ENCODE results near the gene C16orf87. TPM values are rescaled to one million over a fixed set of nuclear protein-coding genes. Genes with fewer than 3 reads are reported as not detected.

The C16orf87 gene
- polyA plus RNA-seq, 4 donors = 5.7 to 30.1 (median 11.7) TPM

DNA sequence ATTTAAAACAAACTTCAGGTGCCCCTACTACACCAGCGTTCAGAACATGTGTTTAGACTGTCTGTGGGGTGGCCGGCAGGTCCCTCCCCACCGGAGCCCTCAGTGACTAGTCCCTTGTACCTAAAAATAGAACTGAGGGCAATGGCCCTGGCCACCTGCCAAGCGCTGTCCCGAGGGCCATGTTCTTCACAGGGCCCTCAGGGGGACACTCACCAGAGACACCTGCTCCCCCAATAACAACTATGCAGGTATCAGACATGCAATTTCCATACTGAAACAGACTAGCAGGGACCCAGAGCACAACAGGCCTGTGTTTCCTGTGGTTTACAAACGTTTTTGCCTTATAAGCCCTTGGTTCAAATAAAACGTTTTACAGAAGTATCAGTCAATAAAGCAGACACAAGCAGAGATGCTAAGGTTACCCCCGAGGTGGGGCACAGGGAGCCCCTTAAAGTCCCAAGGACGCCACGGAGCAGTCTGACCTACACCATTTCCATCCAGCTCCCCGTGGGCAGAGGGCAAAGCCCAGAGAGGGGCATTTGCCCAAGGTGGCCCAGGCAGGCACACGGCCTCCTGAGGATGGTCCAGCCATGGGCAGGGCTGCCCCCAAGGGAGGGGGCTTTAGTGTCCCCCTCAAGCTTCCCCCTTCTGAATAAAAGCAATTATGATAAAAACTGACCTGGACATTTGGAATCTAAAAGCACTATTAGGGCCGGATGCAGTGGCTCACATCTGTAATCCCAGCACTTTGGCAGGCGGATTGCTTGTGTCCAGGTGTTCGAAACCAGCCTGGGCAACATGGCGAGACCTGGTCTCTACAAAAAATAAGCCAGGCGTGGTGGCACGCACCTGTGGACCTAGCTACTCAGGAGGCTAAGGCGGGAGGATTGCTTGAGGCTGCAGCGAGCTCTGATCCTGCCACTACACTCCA lies 81.9 kb downstream of the C16orf87 start:
- no peak for FAIRE-seq

DNA sequence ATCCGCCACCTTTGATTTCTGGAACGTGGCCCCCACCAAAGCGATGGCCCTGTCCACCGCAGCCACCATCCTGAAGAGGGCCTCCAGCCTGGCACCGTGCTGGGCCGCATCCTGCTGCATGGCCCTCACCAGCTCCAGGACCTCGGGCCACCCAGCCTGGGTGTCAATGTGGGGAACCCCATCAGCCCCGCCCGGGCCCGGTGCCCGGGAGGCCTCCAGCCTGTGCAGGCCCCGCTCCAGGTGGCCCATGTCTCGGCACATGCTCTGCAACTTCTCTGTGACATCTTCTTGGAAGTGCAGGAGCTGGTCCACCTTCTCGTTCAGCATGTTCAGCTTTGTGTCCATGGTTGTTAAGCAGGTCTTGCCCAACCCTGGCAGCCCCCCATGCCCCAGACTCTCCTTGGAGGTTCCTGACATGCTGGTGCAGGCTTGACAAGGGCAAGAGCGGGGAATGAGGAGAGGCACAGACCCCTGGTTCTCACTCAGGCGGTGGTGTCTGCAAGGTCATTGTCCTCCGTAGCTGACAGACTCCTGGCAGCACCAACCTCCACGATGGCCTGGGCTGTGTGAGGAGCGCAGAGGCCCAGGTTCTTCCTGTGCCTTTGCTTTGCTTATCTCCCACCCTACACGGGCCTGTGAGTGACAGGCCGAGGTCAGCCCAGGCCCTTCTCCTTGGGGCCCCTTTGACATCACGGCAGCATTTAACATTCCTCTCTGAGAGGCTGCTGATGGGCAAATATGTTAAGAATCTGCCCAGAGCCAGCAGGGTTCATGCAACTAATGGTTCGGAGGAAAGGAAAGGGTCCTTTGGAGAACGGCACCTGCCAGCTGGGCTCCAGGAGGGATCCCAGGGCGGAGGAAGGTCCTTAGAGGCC lies 83.0 kb downstream of the C16orf87 start, which contains the start of gene MYLK3:
Gene MYLK3, minus strand, starts transcription at position 568 of the 875 bp plus-strand sequence. Its CDS starts 151 bp downstream, at position 417.
- DNase-seq (no peak), FAIRE-seq (no peak)
- WGBS, 3 donors = 77 to 81% (median 79%) methylated on average over 24 to 25 of the region's 25 CpGs
- H3K36me3 ChIP-seq (ENCODE audit: control insufficient read depth in 3 of 3, insufficient read depth in 2 of 3, low read depth in 1 of 3, low read length in 3 of 3) = no peaks in the 10 kb centered on the region
- no peaks in the 10 kb centered on the region for H3K9me3 ChIP-seq (ENCODE audit: control insufficient read depth in 2 of 2, insufficient read depth in 1 of 2, low read depth in 1 of 2, low read length in 1 of 2)
- H3K27me3 ChIP-seq (ENCODE audit: control insufficient read depth in 3 of 3, insufficient read depth in 3 of 3, low read length in 3 of 3) = no peaks in the 10 kb centered on the region
- H3K27ac ChIP-seq (ENCODE audit: low read depth in 1 of 3, low read length in 2 of 3) = no peak within 1 kb of the TSS
- H3K4me1 ChIP-seq (ENCODE audit: control insufficient read depth in 3 of 3, insufficient read depth in 2 of 3, low read depth in 1 of 3, low read length in 2 of 3) = no peaks in the 10 kb centered on the region
- H3K4me3 ChIP-seq (ENCODE audit: low read depth in 1 of 3, low read length in 3 of 3) = no peak within 1 kb of the TSS

More for the DNA sequence above, 81.9 kb downstream of the C16orf87 start:
- no peaks in the 10 kb centered on the region for H3K4me1 ChIP-seq (ENCODE audit: control insufficient read depth in 3 of 3, insufficient read depth in 2 of 3, low read depth in 1 of 3, low read length in 2 of 3)
- no peaks in the 10 kb centered on the region for H3K9me3 ChIP-seq (ENCODE audit: control insufficient read depth in 2 of 2, insufficient read depth in 1 of 2, low read depth in 1 of 2, low read length in 1 of 2)
- no peak for DNase-seq
- H3K4me3 ChIP-seq (ENCODE audit: low read depth in 1 of 3, low read length in 3 of 3) = no peak overlapping the region
- no peaks in the 10 kb centered on the region for H3K36me3 ChIP-seq (ENCODE audit: control insufficient read depth in 3 of 3, insufficient read depth in 2 of 3, low read depth in 1 of 3, low read length in 3 of 3)
- no peaks in the 10 kb centered on the region for H3K27me3 ChIP-seq (ENCODE audit: control insufficient read depth in 3 of 3, insufficient read depth in 3 of 3, low read length in 3 of 3)
- 70 to 73% (median 71%) methylated on average over 20 of the region's 20 CpGs for whole genome bisulfite sequencing, 3 donors
- no peak overlapping the region for H3K27ac ChIP-seq (ENCODE audit: low read depth in 1 of 3, low read length in 2 of 3)

DNA sequence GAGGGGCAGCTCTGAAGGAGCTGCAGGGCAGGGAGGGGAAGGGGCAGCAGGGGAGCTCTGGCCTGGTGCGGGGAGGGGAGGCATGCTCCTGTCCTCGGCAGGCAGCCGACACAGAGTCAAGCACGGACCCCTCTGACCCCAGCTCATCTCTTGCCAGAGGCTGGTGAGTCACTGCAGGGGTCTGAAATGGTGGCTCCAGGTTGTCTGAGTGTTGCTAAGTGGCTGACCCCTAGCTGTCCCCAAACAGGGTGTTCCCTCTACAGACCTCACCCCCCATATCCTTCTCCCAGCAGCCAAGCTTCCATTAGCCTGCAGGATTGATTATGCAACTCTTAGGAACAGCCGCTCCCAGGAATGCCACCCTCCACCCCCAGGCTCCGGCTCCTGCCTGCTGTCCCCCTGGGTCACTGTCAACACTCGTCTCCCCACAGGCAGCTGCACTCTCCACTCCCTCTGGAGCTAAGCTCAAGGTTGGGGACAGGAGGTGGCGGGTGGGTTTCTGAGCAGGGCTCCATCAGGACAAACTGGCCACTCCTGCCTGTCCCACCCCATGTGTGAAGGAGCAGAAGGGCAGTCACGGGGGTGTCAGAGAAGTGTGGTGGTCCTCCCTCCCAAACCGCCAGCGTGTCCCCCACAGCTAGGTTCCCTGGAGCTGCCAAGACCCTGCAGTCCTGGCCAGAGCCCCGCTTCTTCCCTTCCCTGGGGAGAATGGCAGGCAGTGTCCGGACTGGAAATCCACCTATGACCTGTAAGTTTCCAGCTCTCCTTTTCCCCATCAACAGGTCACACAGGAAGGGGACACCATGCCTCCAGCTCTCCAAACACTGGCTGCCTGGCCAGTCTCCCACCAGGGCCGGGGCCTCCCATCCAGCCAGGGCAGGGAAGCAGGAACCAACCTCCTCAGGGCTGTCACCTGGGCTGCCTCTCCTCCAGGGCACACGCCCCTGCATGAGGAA lies 83.9 kb downstream of the C16orf87 start:
- Histone ChIP-seq H3K27ac (ENCODE audit: low read depth in 1 of 3, low read length in 2 of 3) (no peak overlapping the region), H3K4me1 (ENCODE audit: control insufficient read depth in 3 of 3, insufficient read depth in 2 of 3, low read depth in 1 of 3, low read length in 2 of 3) (no peaks in the 10 kb centered on the region), H3K36me3 (ENCODE audit: control insufficient read depth in 3 of 3, insufficient read depth in 2 of 3, low read depth in 1 of 3, low read length in 3 of 3) (no peaks in the 10 kb centered on the region), H3K27me3 (ENCODE audit: control insufficient read depth in 3 of 3, insufficient read depth in 3 of 3, low read length in 3 of 3) (no peaks in the 10 kb centered on the region), H3K9me3 (ENCODE audit: control insufficient read depth in 2 of 2, insufficient read depth in 1 of 2, low read depth in 1 of 2, low read length in 1 of 2) (no peaks in the 10 kb centered on the region), H3K4me3 (ENCODE audit: low read depth in 1 of 3, low read length in 3 of 3) (no peak overlapping the region)
- DNase-seq (no peak), FAIRE-seq (no peak)
- 76 to 78% (median 78%) methylated on average over 14 to 15 of the region's 15 CpGs for WGBS, 3 donors

Other genes with a start within 250 kb of the C16orf87 start
- 1 to 10 TPM in 3 of 4 donors, under 1 TPM in 1; 0.54 to 5.5 (median 3.0) TPM for gene SHCBP1, start 209.8 kb downstream of the C16orf87 start, polyA plus RNA-seq
- 100 to 1,000 TPM in 1 of 4 donors, 10 to 100 TPM in 3; 36.1 to 157 (median 76.3) TPM for gene VPS35, start 142.0 kb downstream of the C16orf87 start, polyA plus RNA-seq
- 10 to 100 TPM in 1 of 4 donors, 1 to 10 TPM in 3; 1.9 to 24.9 (median 7.5) TPM for gene ORC6, start 141.5 kb downstream of the C16orf87 start, polyA plus RNA-seq
- gene MYLK3, start 82.8 kb downstream of the C16orf87 start, polyA plus RNA-seq = under 1 TPM in 3 of 4 donors, not detected in 1; 0.04 to 0.81 (median 0.25) TPM
- 10 to 100 TPM in 1 of 4 donors, 1 to 10 TPM in 3; 2.2 to 25.4 (median 7.4) TPM for gene GPT2, start 53.2 kb upstream of the C16orf87 start, polyA plus RNA-seq
- gene DNAJA2, start 142.5 kb upstream of the C16orf87 start, polyA plus RNA-seq = 10 to 100 TPM; 33.4 to 46.0 (median 39.4) TPM

Data from small intestine (tissue), 7 donors.